ENCODE data around the gene COL2A1. TPM values are rescaled to one million over a fixed set of nuclear protein-coding genes. Genes with fewer than 3 reads are reported as not detected.

Gene COL2A1
- total RNA-seq, 1 donor from 2014 or later: not detected

GRCh38 chr12:47981496-47982260, 22.6 kb downstream of the COL2A1 start:
- ATAC-seq (no peak), DNase-seq (ENCODE audit: low spot score) (no peak)
- intact Hi-C loops (cut with DNase I): no loop called here

GRCh38 chr12:47980779-47981495, 23.3 kb downstream of the COL2A1 start:
- ATAC-seq (no peak), DNase-seq (ENCODE audit: low spot score) (no peak)
- intact Hi-C loops (cut with DNase I): no loop called here

GRCh38 chr12:47980197-47980596, 24.1 kb downstream of the COL2A1 start:
- no peak for ATAC-seq
- intact Hi-C loops (cut with DNase I): no loop called here
- no peak for DNase-seq (ENCODE audit: low spot score)

- no peak for DNase-seq (ENCODE audit: low spot score)
- intact Hi-C loops (cut with DNase I): no loop called here
- ATAC-seq: no peak
Measured at GRCh38 chr12:47979686-47980085, 24.6 kb downstream of the COL2A1 start.

- DNase-seq (ENCODE audit: low spot score) (no peak), ATAC-seq (no peak)
Measured at GRCh38 chr12:47979166-47979565, 25.1 kb downstream of the COL2A1 start.

GRCh38 chr12:47978598-47978873, 25.7 kb downstream of the COL2A1 start:
- no peak for DNase-seq (ENCODE audit: low spot score)
- no peak for ATAC-seq
- intact Hi-C loops (cut with DNase I): no loop called here

More at GRCh38 chr12:47979166-47979565, 25.1 kb downstream of the COL2A1 start:
- intact Hi-C loops (cut with DNase I): no loop called here

- ATAC-seq (no peak), DNase-seq (ENCODE audit: low spot score) (no peak)
- intact Hi-C loops (cut with DNase I): no loop called here
Measured at GRCh38 chr12:47977772-47978597, 26.3 kb downstream of the COL2A1 start.

- ATAC-seq (no peak), DNase-seq (ENCODE audit: low spot score) (no peak)
- intact Hi-C loops (cut with DNase I): no loop called here
Measured at GRCh38 chr12:47977046-47977771, 27.1 kb downstream of the COL2A1 start.

GRCh38 chr12:47975816-47976215, 28.5 kb downstream of the COL2A1 start:
- no peak for DNase-seq (ENCODE audit: low spot score)
- ATAC-seq: no peak
- intact Hi-C loops (cut with DNase I): no loop called here

GRCh38 chr12:47975036-47975620, 29.1 kb downstream of the COL2A1 start:
- no peak for ATAC-seq
- DNase-seq (ENCODE audit: low spot score): no peak
- intact Hi-C loops (cut with DNase I): no loop called here

GRCh38 chr12:47973870-47974269, 30.4 kb downstream of the COL2A1 start:
- ATAC-seq: no peak
- no peak for DNase-seq (ENCODE audit: low spot score)

GRCh38 chr12:47972895-47973294, 31.4 kb downstream of the COL2A1 start:
- DNase-seq (ENCODE audit: low spot score) (no peak), ATAC-seq (no peak)
- intact Hi-C loops (cut with DNase I): no loop called here

More at GRCh38 chr12:47973870-47974269, 30.4 kb downstream of the COL2A1 start:
- intact Hi-C loops (cut with DNase I): no loop called here

GRCh38 chr12:47970843-47971242, 33.4 kb downstream of the COL2A1 start:
- intact Hi-C loops (cut with DNase I): no loop called here
- ATAC-seq (no peak), DNase-seq (ENCODE audit: low spot score) (no peak)

- DNase-seq (ENCODE audit: low spot score) (no peak), ATAC-seq (no peak)
- intact Hi-C loops (cut with DNase I): no loop called here
Measured at GRCh38 chr12:47969845-47970244, 34.4 kb downstream of the COL2A1 start.

GRCh38 chr12:47967461-47968321, 36.6 kb downstream of the COL2A1 start:
- no peak for DNase-seq (ENCODE audit: low spot score)
- peak; percentile 69 for ATAC-seq
- intact Hi-C loops (cut with DNase I): no loop called here

- no peak for DNase-seq (ENCODE audit: low spot score)
- ATAC-seq: no peak
- intact Hi-C loops (cut with DNase I): no loop called here
Measured at GRCh38 chr12:47965581-47965980, 38.7 kb downstream of the COL2A1 start.

- intact Hi-C loops (cut with DNase I): no loop called here
- ATAC-seq: no peak
- no peak for DNase-seq (ENCODE audit: low spot score)
Measured at GRCh38 chr12:47964106-47964728, 40.1 kb downstream of the COL2A1 start.

All from sciatic nerve (tissue), 2 donors.